ENCODE measurements around the gene MPZL1. TPM values are rescaled to one million over a fixed set of nuclear protein-coding genes. Genes with fewer than 3 reads are reported as not detected.
A peak's percentile ranks its signal among the peaks of the same experiment; 100 is the strongest.
"Not testable (repeated sequence)": the region's sequence is repeated elsewhere in the genome, so short reads cannot be mapped to it uniquely, and the experiment has no call there.

MPZL1 gene
- total RNA-seq, 1 experiment from 2014 or later = 123 TPM

GRCh38 chr1:167806676-167807075 is 84.9 kb downstream of the MPZL1 start:
- in situ Hi-C loops (cut with HindIII; ENCODE audit: low pct_unique_long_range_greater_than_20kb, low sequenced_read_pairs); DNase-seq (ENCODE audit: low read depth, low spot score): not testable (repeated sequence)

- in situ Hi-C loops (cut with HindIII; ENCODE audit: low pct_unique_long_range_greater_than_20kb, low sequenced_read_pairs) = no loop called here
- peak; percentile 75 for DNase-seq (ENCODE audit: low read depth, low spot score)
Measured at GRCh38 chr1:167808104-167808503, 86.3 kb downstream of the MPZL1 start.

- peak; percentile 27 for DNase-seq (ENCODE audit: low read depth, low spot score)
- in situ Hi-C loops (cut with HindIII; ENCODE audit: low pct_unique_long_range_greater_than_20kb, low sequenced_read_pairs) = no loop called here
Measured at GRCh38 chr1:167808690-167809089, 86.9 kb downstream of the MPZL1 start.

- DNase-seq (ENCODE audit: low read depth, low spot score) = no peak
- in situ Hi-C loops (cut with HindIII; ENCODE audit: low pct_unique_long_range_greater_than_20kb, low sequenced_read_pairs) = no loop called here
Measured at GRCh38 chr1:167812972-167813371, 91.2 kb downstream of the MPZL1 start.

GRCh38 chr1:167815650-167816049 is 93.9 kb downstream of the MPZL1 start:
- in situ Hi-C loops (cut with HindIII; ENCODE audit: low pct_unique_long_range_greater_than_20kb, low sequenced_read_pairs) = no loop called here
- no peak for DNase-seq (ENCODE audit: low read depth, low spot score)

- in situ Hi-C loops (cut with HindIII; ENCODE audit: low pct_unique_long_range_greater_than_20kb, low sequenced_read_pairs) = no loop called here
- peak; percentile 17 for DNase-seq (ENCODE audit: low read depth, low spot score)
Measured at GRCh38 chr1:167819849-167820683, 98.3 kb downstream of the MPZL1 start.

- no peak for DNase-seq (ENCODE audit: low read depth, low spot score)
- in situ Hi-C loops (cut with HindIII; ENCODE audit: low pct_unique_long_range_greater_than_20kb, low sequenced_read_pairs) = no loop called here
Measured at GRCh38 chr1:167820684-167821355, 99.0 kb downstream of the MPZL1 start.

- no peak for DNase-seq (ENCODE audit: low read depth, low spot score)
- in situ Hi-C loops (cut with HindIII; ENCODE audit: low pct_unique_long_range_greater_than_20kb, low sequenced_read_pairs) = no loop called here
Measured at GRCh38 chr1:167821356-167821685, 99.5 kb downstream of the MPZL1 start.

GRCh38 chr1:167821969-167822685 is 100.3 kb downstream of the MPZL1 start:
- in situ Hi-C loops (cut with HindIII; ENCODE audit: low pct_unique_long_range_greater_than_20kb, low sequenced_read_pairs) = no loop called here
- no peak for DNase-seq (ENCODE audit: low read depth, low spot score)

GRCh38 chr1:167824163-167824794 is 102.5 kb downstream of the MPZL1 start:
- no peak for DNase-seq (ENCODE audit: low read depth, low spot score)
- in situ Hi-C loops (cut with HindIII; ENCODE audit: low pct_unique_long_range_greater_than_20kb, low sequenced_read_pairs) = no loop called here

- in situ Hi-C loops (cut with HindIII; ENCODE audit: low pct_unique_long_range_greater_than_20kb, low sequenced_read_pairs) = no loop called here
- DNase-seq (ENCODE audit: low read depth, low spot score) = no peak
Measured at GRCh38 chr1:167825419-167826079, 103.8 kb downstream of the MPZL1 start.

GRCh38 chr1:167826127-167826526 is 104.3 kb downstream of the MPZL1 start:
- in situ Hi-C loops (cut with HindIII; ENCODE audit: low pct_unique_long_range_greater_than_20kb, low sequenced_read_pairs) = no loop called here
- no peak for DNase-seq (ENCODE audit: low read depth, low spot score)

GRCh38 chr1:167829868-167830267 is 108.1 kb downstream of the MPZL1 start:
- in situ Hi-C loops (cut with HindIII; ENCODE audit: low pct_unique_long_range_greater_than_20kb, low sequenced_read_pairs) = no loop called here
- DNase-seq (ENCODE audit: low read depth, low spot score) = no peak

- in situ Hi-C loops (cut with HindIII; ENCODE audit: low pct_unique_long_range_greater_than_20kb, low sequenced_read_pairs); DNase-seq (ENCODE audit: low read depth, low spot score): not testable (repeated sequence)
Measured at GRCh38 chr1:167830668-167831067, 108.9 kb downstream of the MPZL1 start.

GRCh38 chr1:167832693-167833092 is 110.9 kb downstream of the MPZL1 start:
- no peak for DNase-seq (ENCODE audit: low read depth, low spot score)
- in situ Hi-C loops (cut with HindIII; ENCODE audit: low pct_unique_long_range_greater_than_20kb, low sequenced_read_pairs) = no loop called here

- in situ Hi-C loops (cut with HindIII; ENCODE audit: low pct_unique_long_range_greater_than_20kb, low sequenced_read_pairs) = no loop called here
- DNase-seq (ENCODE audit: low read depth, low spot score) = no peak
Measured at GRCh38 chr1:167833904-167834303, 112.1 kb downstream of the MPZL1 start.

- in situ Hi-C loops (cut with HindIII; ENCODE audit: low pct_unique_long_range_greater_than_20kb, low sequenced_read_pairs) = no loop called here
- DNase-seq (ENCODE audit: low read depth, low spot score) = no peak
Measured at GRCh38 chr1:167836197-167836596, 114.4 kb downstream of the MPZL1 start.

- in situ Hi-C loops (cut with HindIII; ENCODE audit: low pct_unique_long_range_greater_than_20kb, low sequenced_read_pairs) = no loop called here
- no peak for DNase-seq (ENCODE audit: low read depth, low spot score)
Measured at GRCh38 chr1:167837326-167837725, 115.5 kb downstream of the MPZL1 start.

Data from SK-MEL-5 (cell line).